ENCODE measurements around the gene PHF11.

GRCh38 chr13:49502954-49503353 lies 7.2 kb downstream of the PHF11 start:
- TF ChIP-seq, protein P1, sequence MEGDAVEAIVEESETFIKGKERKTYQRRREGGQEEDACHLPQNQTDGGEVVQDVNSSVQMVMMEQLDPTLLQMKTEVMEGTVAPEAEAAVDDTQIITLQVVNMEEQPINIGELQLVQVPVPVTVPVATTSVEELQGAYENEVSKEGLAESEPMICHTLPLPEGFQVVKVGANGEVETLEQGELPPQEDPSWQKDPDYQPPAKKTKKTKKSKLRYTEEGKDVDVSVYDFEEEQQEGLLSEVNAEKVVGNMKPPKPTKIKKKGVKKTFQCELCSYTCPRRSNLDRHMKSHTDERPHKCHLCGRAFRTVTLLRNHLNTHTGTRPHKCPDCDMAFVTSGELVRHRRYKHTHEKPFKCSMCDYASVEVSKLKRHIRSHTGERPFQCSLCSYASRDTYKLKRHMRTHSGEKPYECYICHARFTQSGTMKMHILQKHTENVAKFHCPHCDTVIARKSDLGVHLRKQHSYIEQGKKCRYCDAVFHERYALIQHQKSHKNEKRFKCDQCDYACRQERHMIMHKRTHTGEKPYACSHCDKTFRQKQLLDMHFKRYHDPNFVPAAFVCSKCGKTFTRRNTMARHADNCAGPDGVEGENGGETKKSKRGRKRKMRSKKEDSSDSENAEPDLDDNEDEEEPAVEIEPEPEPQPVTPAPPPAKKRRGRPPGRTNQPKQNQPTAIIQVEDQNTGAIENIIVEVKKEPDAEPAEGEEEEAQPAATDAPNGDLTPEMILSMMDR (conservative IDR thresholded peaks at IDR 0.05 in 1 of 2, IDR thresholded peaks at IDR 0.05 in 1 of 2; ENCODE audit: low read depth in 1 of 2, low read length in 2 of 2): no peak
- no peak for TF ChIP-seq EZH2 (IDR thresholded peaks at IDR 0.05; ENCODE audit: low read length, missing control alignments)

All from fibroblast of lung (primary cell).